KOPT-K1 (cell line): ENCODE data around the gene MTTP.

Experiments
- H3K27ac ChIP-seq: fragments of 200-600 bp; sonication (generic); 2 replicates; pipeline ENCODE4 v1.5.1; 2016; ENCODE audit warnings: antibody characterized with exemption, mild to moderate bottlenecking, low read depth, low read length; ENCODE audit not compliant: poor library complexity, severe bottlenecking
- H3K36me3 ChIP-seq: fragments of 200-600 bp; sonication (generic); 2 replicates; pipeline ENCODE4 v1.5.1; 2017; ENCODE audit warnings: antibody characterized with exemption, mild to moderate bottlenecking, low read length, moderate library complexity; ENCODE audit not compliant: insufficient read depth
- H3K9me3 ChIP-seq: fragments of 200-600 bp; sonication (generic); 2 replicates; pipeline ENCODE4 v1.5.1; 2017; ENCODE audit warnings: antibody characterized with exemption, low read length, mild to moderate bottlenecking; ENCODE audit not compliant: insufficient read depth, poor library complexity, severe bottlenecking

MTTP gene

GRCh38 chr4:99578714-99579113 is 4.1 kb downstream of the MTTP start:
- Histone ChIP-seq H3K27ac (no peak overlapping the region), H3K9me3 (no peaks in the 10 kb centered on the region), H3K36me3 (no peaks in the 10 kb centered on the region)

DNA sequence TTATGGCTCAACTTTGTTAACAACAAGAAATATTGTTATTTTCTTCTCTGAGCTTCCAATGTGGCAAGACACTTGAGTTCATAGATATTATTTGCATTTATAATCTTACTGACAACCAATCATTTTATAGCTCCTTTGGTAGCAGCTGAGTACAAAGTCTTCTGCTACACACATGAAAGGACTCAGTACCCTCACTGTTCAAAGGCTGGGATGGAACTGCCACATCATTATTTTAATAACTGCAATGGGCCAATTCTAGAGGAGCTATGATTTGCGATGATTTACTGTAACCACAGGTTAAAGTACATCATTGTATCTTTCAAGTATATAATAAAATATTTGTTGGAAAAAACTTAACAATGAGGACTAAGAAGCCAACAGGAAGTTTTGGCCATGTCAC is 10.9 kb downstream of the MTTP start:
- Histone ChIP-seq H3K9me3 (no peaks in the 10 kb centered on the region), H3K27ac (no peak overlapping the region), H3K36me3 (no peaks in the 10 kb centered on the region)

DNA sequence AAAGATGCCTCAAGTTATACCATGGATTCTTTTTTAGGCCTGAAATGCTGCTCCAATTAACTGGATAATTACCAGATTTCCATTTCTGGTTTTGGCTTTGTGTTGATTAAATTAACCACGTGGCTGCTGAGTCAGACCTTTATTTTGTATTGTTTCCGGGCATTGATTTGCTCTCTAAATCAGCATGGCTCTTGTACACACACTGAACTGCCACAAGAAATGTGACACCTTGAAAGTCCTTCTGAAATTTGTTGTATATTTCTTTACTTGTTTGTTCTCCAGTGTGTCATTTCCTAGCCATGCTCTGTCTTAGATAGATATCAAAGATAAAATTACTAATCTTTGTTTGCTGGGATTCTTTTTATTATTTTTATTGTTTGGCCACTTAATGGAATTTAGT is 11.7 kb downstream of the MTTP start:
- H3K36me3 ChIP-seq, result no peaks in the 10 kb centered on the region
- H3K9me3 ChIP-seq, result no peaks in the 10 kb centered on the region
- H3K27ac ChIP-seq, result no peak overlapping the region

GRCh38 chr4:99586797-99587196 is 12.2 kb downstream of the MTTP start:
- no peaks in the 10 kb centered on the region for H3K36me3 ChIP-seq
- H3K27ac ChIP-seq, result no peak overlapping the region
- H3K9me3 ChIP-seq, result no peaks in the 10 kb centered on the region

DNA sequence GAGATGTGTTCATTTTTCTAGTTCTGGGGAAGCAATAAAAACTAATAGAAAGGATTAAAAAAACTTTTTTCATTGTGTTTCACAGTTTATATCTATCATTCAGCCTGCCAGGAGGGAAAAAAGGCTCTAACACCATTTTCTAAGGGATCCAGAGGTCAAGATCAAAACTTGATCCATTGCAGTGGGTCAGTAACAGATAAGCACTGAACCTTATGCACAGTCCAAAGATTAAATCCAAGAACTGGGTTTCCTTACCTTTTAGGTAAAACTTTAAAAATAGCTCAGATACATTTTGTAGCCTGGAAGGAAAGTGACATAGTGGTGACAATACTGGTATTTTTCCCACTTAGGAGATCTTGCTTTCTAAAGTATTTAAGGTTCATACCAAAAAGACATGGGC is 12.7 kb downstream of the MTTP start:
- H3K27ac ChIP-seq, result no peak overlapping the region
- H3K9me3 ChIP-seq, result no peaks in the 10 kb centered on the region
- H3K36me3 ChIP-seq, result no peaks in the 10 kb centered on the region

GRCh38 chr4:99587803-99588202 is 13.2 kb downstream of the MTTP start:
- Histone ChIP-seq H3K27ac (no peak overlapping the region), H3K9me3 (no peaks in the 10 kb centered on the region), H3K36me3 (no peaks in the 10 kb centered on the region)

DNA sequence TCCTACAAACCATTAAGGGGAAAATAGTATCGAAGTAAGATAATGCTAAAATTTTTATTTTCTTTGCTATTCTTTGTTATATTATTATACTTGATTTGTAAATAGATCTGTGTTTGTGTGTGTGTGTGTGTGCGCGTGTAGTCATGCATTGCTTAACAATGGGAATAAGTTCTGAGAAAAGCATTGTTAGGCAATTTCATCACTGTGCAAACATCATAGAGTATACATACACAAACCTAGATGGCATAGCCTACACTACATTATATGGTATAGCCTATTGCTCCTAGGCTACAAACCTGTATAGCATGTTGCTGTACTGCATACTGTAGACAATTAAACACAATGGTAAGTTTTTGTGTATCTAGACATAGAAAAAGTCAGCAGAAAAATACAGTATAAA is 17.1 kb downstream of the MTTP start:
- no peaks in the 10 kb centered on the region for H3K36me3 ChIP-seq
- no peaks in the 10 kb centered on the region for H3K9me3 ChIP-seq
- no peak overlapping the region for H3K27ac ChIP-seq

DNA sequence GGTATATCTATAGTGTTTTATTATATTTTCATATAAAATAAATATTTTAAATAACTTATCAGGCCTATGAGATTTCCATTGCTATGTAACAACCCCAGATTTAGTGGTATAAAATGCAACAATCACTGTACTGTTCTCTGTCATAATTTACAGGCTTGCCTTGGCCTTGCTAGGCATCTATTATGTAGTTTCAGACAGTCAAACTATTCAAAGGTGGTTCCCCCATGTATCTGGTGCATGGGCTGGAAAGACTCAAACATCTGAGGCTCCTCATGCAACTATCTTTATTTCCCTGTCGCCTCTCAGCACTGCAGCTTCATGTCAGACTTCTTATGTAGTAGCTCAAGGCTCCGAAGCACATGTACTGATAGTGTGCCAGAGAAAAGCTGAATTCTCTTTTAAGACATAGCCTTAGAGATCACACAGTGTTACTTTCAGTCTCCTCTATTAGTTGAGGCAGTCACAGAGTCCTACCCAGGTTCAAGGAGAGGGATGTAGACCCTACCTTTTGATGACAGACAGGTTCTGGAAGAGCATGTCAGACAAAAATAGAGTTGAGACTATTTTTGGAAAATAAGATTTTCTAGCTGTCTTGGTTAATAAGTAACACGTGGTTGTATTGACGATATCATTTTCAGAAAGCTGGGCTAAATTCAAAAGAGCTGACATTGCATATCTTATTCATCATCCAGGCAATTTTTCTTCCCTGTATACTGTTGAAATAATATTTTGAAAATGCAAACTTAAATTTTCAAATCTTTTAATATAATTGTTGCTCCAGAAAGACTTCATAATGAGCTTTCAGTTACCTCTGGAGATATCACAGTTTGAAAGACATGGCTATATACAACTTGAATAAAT is 19.4 kb downstream of the MTTP start:
- no peaks in the 10 kb centered on the region for H3K36me3 ChIP-seq
- no peaks in the 10 kb centered on the region for H3K9me3 ChIP-seq
- no peak overlapping the region for H3K27ac ChIP-seq

GRCh38 chr4:99594818-99595217 is 20.2 kb downstream of the MTTP start:
- H3K9me3 ChIP-seq, result no peaks in the 10 kb centered on the region
- no peak overlapping the region for H3K27ac ChIP-seq
- H3K36me3 ChIP-seq, result no peaks in the 10 kb centered on the region

DNA sequence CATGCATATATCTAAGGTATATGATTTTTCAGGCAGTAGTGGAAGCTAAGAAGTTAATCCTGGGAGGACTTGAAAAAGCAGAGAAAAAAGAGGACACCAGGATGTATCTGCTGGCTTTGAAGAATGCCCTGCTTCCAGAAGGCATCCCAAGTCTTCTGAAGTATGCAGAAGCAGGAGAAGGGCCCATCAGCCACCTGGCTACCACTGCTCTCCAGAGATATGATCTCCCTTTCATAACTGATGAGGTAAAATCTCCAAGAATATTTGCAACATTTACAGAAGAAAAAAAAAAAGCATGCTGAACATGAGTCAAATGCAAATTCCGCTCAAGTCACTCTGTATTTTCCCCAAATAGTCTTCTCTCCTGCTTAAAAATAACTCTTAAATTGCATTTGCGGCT is 32.1 kb downstream of the MTTP start:
- no peak overlapping the region for H3K27ac ChIP-seq
- H3K9me3 ChIP-seq, result no peaks in the 10 kb centered on the region
- H3K36me3 ChIP-seq, result no peaks in the 10 kb centered on the region

DNA sequence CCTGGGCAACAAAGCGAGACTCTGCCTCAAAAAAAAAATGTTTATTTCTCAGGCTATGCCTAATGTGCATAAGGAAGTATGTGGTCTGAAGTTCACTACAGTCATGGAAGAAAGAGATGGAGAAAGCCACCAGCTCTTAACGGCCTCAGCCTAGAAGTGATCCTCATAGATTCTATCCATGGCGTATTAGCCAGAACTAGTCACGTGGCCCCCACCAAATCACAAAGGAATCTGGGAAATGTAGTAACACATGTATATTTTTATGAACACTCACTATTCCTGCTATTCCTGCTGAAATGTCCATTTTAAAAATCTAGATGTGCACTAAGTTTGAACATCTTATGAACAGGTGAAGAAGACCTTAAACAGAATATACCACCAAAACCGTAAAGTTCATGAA is 33.8 kb downstream of the MTTP start:
- Histone ChIP-seq H3K27ac (no peak overlapping the region), H3K36me3 (no peaks in the 10 kb centered on the region), H3K9me3 (no peaks in the 10 kb centered on the region)

DNA sequence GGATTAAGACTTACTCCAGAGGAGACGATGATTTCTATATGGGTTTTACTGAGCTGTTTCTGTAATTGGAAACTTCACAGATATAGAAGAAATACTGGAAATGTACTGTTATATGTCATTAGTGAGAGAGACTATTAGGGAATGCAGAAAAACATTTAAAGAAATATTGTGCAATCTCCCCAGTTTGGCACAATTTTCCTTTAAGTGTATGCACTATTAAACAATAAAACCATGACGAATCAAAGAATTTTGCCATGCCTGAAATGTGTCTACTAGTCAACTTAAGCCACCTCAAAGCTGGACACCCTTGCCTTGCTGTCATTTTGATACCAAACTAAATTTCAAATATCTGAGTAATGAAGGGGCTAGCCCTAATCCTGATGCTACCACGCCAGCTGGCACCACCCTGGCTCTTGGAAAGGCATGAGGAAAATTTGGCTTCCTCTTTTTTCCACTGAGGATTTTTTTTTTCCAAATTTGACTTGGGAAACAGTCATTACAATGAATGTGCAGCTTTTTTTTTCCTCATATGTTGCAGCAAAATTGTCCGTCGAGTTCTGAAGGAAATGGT is 36.1 kb downstream of the MTTP start:
- no peaks in the 10 kb centered on the region for H3K9me3 ChIP-seq
- H3K36me3 ChIP-seq, result no peaks in the 10 kb centered on the region
- no peak overlapping the region for H3K27ac ChIP-seq

- H3K36me3 ChIP-seq, result no peaks in the 10 kb centered on the region
- no peaks in the 10 kb centered on the region for H3K9me3 ChIP-seq
- no peak overlapping the region for H3K27ac ChIP-seq
These were observed 37.7 kb downstream of the MTTP start for GRCh38 chr4:99612281-99612680.

GRCh38 chr4:99612704-99613103 is 38.1 kb downstream of the MTTP start:
- Histone ChIP-seq H3K36me3 (no peaks in the 10 kb centered on the region), H3K9me3 (no peaks in the 10 kb centered on the region), H3K27ac (no peak overlapping the region)

DNA sequence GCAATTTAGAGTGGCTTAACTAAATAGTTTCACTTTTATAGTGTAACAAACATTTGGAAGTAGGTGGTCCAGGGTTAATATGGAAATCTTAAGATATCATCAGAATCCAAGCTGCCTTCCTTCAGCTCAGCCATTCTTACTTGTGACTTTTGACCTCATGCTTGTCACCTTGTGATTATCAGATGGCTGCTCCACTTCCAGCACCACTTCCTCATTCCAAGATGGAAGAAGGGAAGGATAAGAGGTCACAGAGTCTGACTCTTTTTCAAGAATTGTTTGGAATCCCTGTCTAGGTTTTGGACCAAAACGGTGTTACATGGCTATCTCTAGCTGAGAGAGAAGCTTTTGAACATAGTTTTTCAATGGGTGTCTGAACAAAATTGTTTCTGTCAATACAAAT is 39.9 kb downstream of the MTTP start:
- H3K27ac ChIP-seq, result no peak overlapping the region
- H3K9me3 ChIP-seq, result no peaks in the 10 kb centered on the region

DNA sequence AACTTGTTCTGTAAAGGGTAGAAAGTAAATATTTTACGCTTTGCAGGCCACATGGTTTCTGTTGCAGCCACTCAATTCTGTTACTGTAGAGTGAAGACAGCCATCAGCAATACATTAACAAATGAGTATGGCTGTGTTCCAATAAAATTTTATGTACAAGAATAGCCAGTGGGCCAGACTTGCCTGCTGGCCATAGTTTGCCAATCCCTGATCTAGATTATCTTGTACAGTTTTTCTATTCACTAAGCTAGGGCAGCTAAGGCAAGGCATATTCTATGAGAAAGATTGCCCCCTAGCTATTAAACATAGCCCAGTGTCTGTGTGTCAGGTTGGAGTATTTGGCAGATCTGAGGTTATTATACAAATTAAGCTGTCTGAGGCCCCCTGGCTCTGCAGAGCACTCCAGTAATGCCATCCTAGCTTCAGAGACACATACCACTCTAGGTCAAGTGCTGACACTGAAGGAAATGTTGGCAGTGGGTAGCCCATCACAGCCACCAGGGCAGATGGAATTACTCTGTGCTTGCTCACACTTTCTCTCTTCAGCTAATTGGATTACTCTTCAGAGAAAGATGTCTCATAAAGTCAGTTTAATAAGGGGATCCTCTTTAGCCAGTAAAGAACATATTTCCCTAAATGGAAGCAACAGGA is 40.7 kb downstream of the MTTP start:
- H3K27ac ChIP-seq, result no peak overlapping the region
- no peaks in the 10 kb centered on the region for H3K36me3 ChIP-seq
- no peaks in the 10 kb centered on the region for H3K9me3 ChIP-seq

More for the DNA sequence above, 39.9 kb downstream of the MTTP start:
- no peaks in the 10 kb centered on the region for H3K36me3 ChIP-seq
